Aorta (tissue), 5 donors: Measurements from ENCODE around the gene NUAK1. TPM values are rescaled to one million over a fixed set of nuclear protein-coding genes. Genes with fewer than 3 reads are reported as not detected.

Experiments used
- ATAC-seq: fragments of 200-7000 bp; cut with Tn5 transposase; one replicate; pipeline ENCODE4 v1.9.1; 2022; ENCODE audit warnings: moderate library complexity; ENCODE audit not compliant: low FRiP score
- DNase-seq, 2 donors: peaks; one replicate each; pipeline ENCODE4 v3.0.0-alpha.2; 2020
- H3K27ac ChIP-seq, 2 donors: one replicate each; pipeline ENCODE4 v1.5.1; 2013; ENCODE audit warnings: low read length in 2 of 2, mild to moderate bottlenecking in 2 of 2, moderate library complexity in 2 of 2, control low read depth in 1 of 2, inconsistent platforms in 1 of 2, low read depth in 1 of 2
- H3K27me3 ChIP-seq, 2 donors: one replicate each; pipeline ENCODE4 v1.6.1; 2013; ENCODE audit warnings: control low read depth in 1 of 2, low read length in 1 of 2, mild to moderate bottlenecking in 1 of 2, moderate library complexity in 1 of 2; ENCODE audit not compliant: insufficient read depth in 2 of 2, control insufficient read depth in 1 of 2
- H3K36me3 ChIP-seq, 2 donors: one replicate each; pipeline ENCODE4 v1.6.1; 2013; ENCODE audit warnings: control low read depth in 1 of 2, low read length in 1 of 2, mild to moderate bottlenecking in 1 of 2; ENCODE audit not compliant: insufficient read depth in 2 of 2, control insufficient read depth in 1 of 2
- H3K4me1 ChIP-seq, 2 donors: one replicate each; pipeline ENCODE4 v1.6.1; 2013; ENCODE audit warnings: low read length in 2 of 2, control low read depth in 1 of 2, mild to moderate bottlenecking in 1 of 2, moderate library complexity in 1 of 2; ENCODE audit not compliant: insufficient read depth in 2 of 2, control insufficient read depth in 1 of 2
- H3K4me3 ChIP-seq, 2 donors: one replicate each; pipeline ENCODE4 v1.5.1; 2013; ENCODE audit warnings: low read length in 2 of 2, control low read depth in 1 of 2, mild to moderate bottlenecking in 1 of 2
- H3K9me3 ChIP-seq: one replicate; pipeline ENCODE4 v1.6.1; 2013; ENCODE audit warnings: mild to moderate bottlenecking, low read length; ENCODE audit not compliant: control insufficient read depth
- WGBS, 2 donors: extraction: QIAGEN DNeasy Blood & Tissue Kit; methylation state at CpG; one replicate each; pipeline ENCODE4 v1.1.7; 2013; 5-methylcytosine and 5-hydroxymethylcytosine counted together
- intact Hi-C, 2 donors: fragments of 100-400 bp; cut with DNase I; formaldehyde crosslinking; loops; one replicate each; pipeline versions ENCODE4 v1.14.2 to v1.15.0; 2022
- long read RNA-seq, 2 donors: library from polyadenylated mRNA; unstranded; transcript quantifications; one replicate each; pipeline ENCODE4 v2.0.0, GENCODE V29; 2020 to 2021
- polyA plus RNA-seq, 2 donors: library from polyadenylated mRNA; stranded (reverse); fragments of 200-250 nt; gene quantifications; one replicate each; pipeline ENCODE4 v1.2.3, GENCODE V29; 2013
- total RNA-seq, 2 donors: library from RNA; stranded (reverse); fragmentation: NEBNext Ultra II Directional; extraction: Animal tissue kit (Norgen Biotek cat#: 25700); gene quantifications; one replicate each; pipeline ENCODE4 v1.2.1, GENCODE V29; 2021
- donor health status: healthy with polysubstance abuse.
- donor health status: Bipolar disorder and iron deficiency.
- donor health status: DM: no; HTN: no; CAD: no.
- donor health status: DM: no; HTN: no; CAD: no.
- donor health status: DM: yes; HTN: yes; CAD: no.

Gene NUAK1
- total RNA-seq: 10 to 100 TPM; 28.2 to 37.7 TPM
- 1 to 10 TPM; 5.3 to 8.7 TPM for polyA plus RNA-seq
- long read RNA-seq, donor 1, full-length matches to known transcripts: 2 of 59 reads
- long read RNA-seq, donor 1, partial matches to known transcripts: 1 of 59 reads
- long read RNA-seq, donor 1, other reads (novel, unspliced or antisense): 56 of 59 reads
- long read RNA-seq, donor 2, full-length matches to known transcripts: 1 of 17 reads
- long read RNA-seq, donor 2, partial matches to known transcripts: 2 of 17 reads
- long read RNA-seq, donor 2, other reads (novel, unspliced or antisense): 14 of 17 reads

- Histone ChIP-seq H3K4me1 (no peaks in the 10 kb centered on the region), H3K4me3 (peak within 1 kb of the TSS; percentile 80 to 83), H3K9me3 (no peaks in the 10 kb centered on the region), H3K27ac (peak within 1 kb of the TSS; percentile 86 to 94), H3K27me3 (no peaks in the 10 kb centered on the region), H3K36me3 (no peaks in the 10 kb centered on the region)
- ATAC-seq: peak; percentile 79
- intact Hi-C loops: loop anchor here (5.0 to 10.0 kb wide), 6 partner anchors 47 to 717 kb away; no protein-coding TSS in a partner anchor
- WGBS, 2 donors: 0% methylated on average over 72 to 106 of the region's 106 CpGs
- DNase-seq: peak; percentile 83 to 91
These were observed at the start of gene NUAK1 for GRCh38 chr12:106138633-106139421. Gene NUAK1, minus strand, starts transcription at chr12:106138954. Its CDS starts 301 bp downstream, at chr12:106138653.

- WGBS, 2 donors: 47 to 58% methylated on average over 10 of the region's 10 CpGs
- no peaks in the 10 kb centered on the region for H3K4me1 ChIP-seq
- H3K27ac ChIP-seq: no peak overlapping the region
- no peak overlapping the region for H3K4me3 ChIP-seq
- no peaks in the 10 kb centered on the region for H3K27me3 ChIP-seq
- intact Hi-C loops: no loop called here
- no peaks in the 10 kb centered on the region for H3K9me3 ChIP-seq
- no peak for ATAC-seq
- DNase-seq: no peak
- H3K36me3 ChIP-seq: no peaks in the 10 kb centered on the region
These were observed 49.5 kb upstream of the NUAK1 start for GRCh38 chr12:106188256-106188655.

GRCh38 chr12:106187842-106188241 lies 49.1 kb upstream of the NUAK1 start:
- intact Hi-C loops: no loop called here
- ATAC-seq: no peak
- no peaks in the 10 kb centered on the region for H3K9me3 ChIP-seq
- no peaks in the 10 kb centered on the region for H3K36me3 ChIP-seq
- no peak overlapping the region for H3K27ac ChIP-seq
- whole genome bisulfite sequencing, 2 donors: 95 to 100% methylated on average over 1 of the region's 1 CpG
- DNase-seq: no peak
- no peak overlapping the region for H3K4me3 ChIP-seq
- no peaks in the 10 kb centered on the region for H3K27me3 ChIP-seq
- H3K4me1 ChIP-seq: no peaks in the 10 kb centered on the region

GRCh38 chr12:106187155-106187789 lies 48.5 kb upstream of the NUAK1 start:
- intact Hi-C loops: no loop called here
- Histone ChIP-seq H3K36me3 (no peaks in the 10 kb centered on the region), H3K4me1 (no peaks in the 10 kb centered on the region), H3K4me3 (no peak overlapping the region), H3K9me3 (no peaks in the 10 kb centered on the region), H3K27ac (no peak overlapping the region), H3K27me3 (no peaks in the 10 kb centered on the region)
- no peak for DNase-seq
- ATAC-seq: no peak
- WGBS, 2 donors: 48 to 54% methylated on average over 6 of the region's 6 CpGs

- no peaks in the 10 kb centered on the region for H3K27me3 ChIP-seq
- H3K4me3 ChIP-seq: no peak overlapping the region
- DNase-seq (no peak), ATAC-seq (no peak)
- 95 to 96% methylated on average over 4 of the region's 4 CpGs for WGBS, 2 donors
- H3K27ac ChIP-seq: no peak overlapping the region
- H3K9me3 ChIP-seq: no peaks in the 10 kb centered on the region
- H3K36me3 ChIP-seq: no peaks in the 10 kb centered on the region
- no peaks in the 10 kb centered on the region for H3K4me1 ChIP-seq
- intact Hi-C loops: no loop called here
These were observed 45.0 kb upstream of the NUAK1 start for GRCh38 chr12:106183735-106184134.

GRCh38 chr12:106181401-106182114 lies 42.8 kb upstream of the NUAK1 start:
- intact Hi-C loops: no loop called here
- 88 to 89% methylated on average over 6 of the region's 6 CpGs for WGBS, 2 donors
- no peak overlapping the region for H3K4me3 ChIP-seq
- H3K36me3 ChIP-seq: no peaks in the 10 kb centered on the region
- H3K4me1 ChIP-seq: no peaks in the 10 kb centered on the region
- no peaks in the 10 kb centered on the region for H3K27me3 ChIP-seq
- no peak for ATAC-seq
- no peak overlapping the region for H3K27ac ChIP-seq
- H3K9me3 ChIP-seq: no peaks in the 10 kb centered on the region
- no peak for DNase-seq

GRCh38 chr12:106179086-106179485 lies 40.3 kb upstream of the NUAK1 start:
- intact Hi-C loops: no loop called here
- ATAC-seq: peak; percentile 61
- H3K4me3 ChIP-seq: no peak overlapping the region
- H3K9me3 ChIP-seq: no peaks in the 10 kb centered on the region
- H3K27me3 ChIP-seq: no peaks in the 10 kb centered on the region
- DNase-seq: no peak
- no peaks in the 10 kb centered on the region for H3K36me3 ChIP-seq
- H3K4me1 ChIP-seq: no peaks in the 10 kb centered on the region
- WGBS, 2 donors: 57 to 64% methylated on average over 3 of the region's 3 CpGs
- H3K27ac ChIP-seq: no peak overlapping the region

- intact Hi-C loops: no loop called here
- WGBS, 2 donors: 93 to 97% methylated on average over 6 of the region's 6 CpGs
- DNase-seq (no peak), ATAC-seq (no peak)
- no peak overlapping the region for H3K4me3 ChIP-seq
- no peaks in the 10 kb centered on the region for H3K9me3 ChIP-seq
- no peak overlapping the region for H3K27ac ChIP-seq
- no peaks in the 10 kb centered on the region for H3K27me3 ChIP-seq
- H3K4me1 ChIP-seq: no peaks in the 10 kb centered on the region
- H3K36me3 ChIP-seq: no peaks in the 10 kb centered on the region
These were observed 39.8 kb upstream of the NUAK1 start for GRCh38 chr12:106178562-106178961.
